CD4-positive, CD25-positive, alpha-beta regulatory T cell (primary cell): ENCODE measurements around the gene ZNF598. TPM values are rescaled to one million over a fixed set of nuclear protein-coding genes. Genes with fewer than 3 reads are reported as not detected.
"Not testable (repeated sequence)": the region's sequence is repeated elsewhere in the genome, so short reads cannot be mapped to it uniquely, and the experiment has no call there.

Source experiments
- ATAC-seq, 2 donors: fragments of 150-1000 bp; cut with Tn5 transposase; one replicate each; pipeline ENCODE4 v1.10.0; 2021; ENCODE audit warnings: low read depth in 2 of 2, moderate number of reproducible peaks in 2 of 2, moderate library complexity in 1 of 2
- DNase-seq, 3 donors: peaks; one replicate each; pipeline versions ENCODE4 v3.0.0 to v3.0.0-alpha.2; 2012 to 2022; ENCODE audit warnings: mixed read lengths in 1 of 3
- H3K27ac ChIP-seq: one replicate; pipeline ENCODE4 v1.7.0; 2013; ENCODE audit warnings: mild to moderate bottlenecking, low read length; ENCODE audit not compliant: insufficient read depth, poor library complexity, severe bottlenecking
- H3K27me3 ChIP-seq: one replicate; pipeline ENCODE4 v1.7.0; 2013; ENCODE audit warnings: low read length; ENCODE audit not compliant: control insufficient read depth, insufficient read depth
- H3K36me3 ChIP-seq: one replicate; pipeline ENCODE4 v1.7.0; 2013; ENCODE audit warnings: mild to moderate bottlenecking, low read length, moderate library complexity; ENCODE audit not compliant: control insufficient read depth, insufficient read depth
- H3K4me1 ChIP-seq: 2 replicates; pipeline ENCODE4 v1.7.0; 2013; ENCODE audit warnings: mild to moderate bottlenecking, low read length; ENCODE audit not compliant: insufficient read depth, control insufficient read depth, poor library complexity, severe bottlenecking
- H3K4me3 ChIP-seq: one replicate; pipeline ENCODE4 v1.7.0; 2013; ENCODE audit warnings: low read depth, mild to moderate bottlenecking, low read length, moderate library complexity
- H3K9me3 ChIP-seq, 2 experiments: 1 replicate in 1 of 2; 2 replicates in 1 of 2; pipeline ENCODE4 v1.7.0; 2013; ENCODE audit warnings: low read length in 2 of 2, mild to moderate bottlenecking in 1 of 2, moderate library complexity in 1 of 2; ENCODE audit not compliant: control insufficient read depth in 2 of 2
- H3K27ac Mint-ChIP-seq, 3 donors: one replicate each; pipeline ENCODE4 v1.8.0; 2020 to 2022; ENCODE audit warnings: mild to moderate bottlenecking in 3 of 3, mixed read lengths in 3 of 3, moderate library complexity in 2 of 3
- H3K27me3 Mint-ChIP-seq: one replicate; pipeline ENCODE4 v1.8.0; 2022; ENCODE audit warnings: mild to moderate bottlenecking, mixed read lengths
- H3K36me3 Mint-ChIP-seq: one replicate; pipeline ENCODE4 v1.8.0; 2020; ENCODE audit warnings: mixed read lengths
- H3K4me1 Mint-ChIP-seq, 4 donors: one replicate each; pipeline ENCODE4 v1.8.0; 2020 to 2022; ENCODE audit warnings: mixed read lengths in 4 of 4, mild to moderate bottlenecking in 1 of 4
- H3K4me3 Mint-ChIP-seq, 4 donors: one replicate each; pipeline ENCODE4 v1.8.0; 2020 to 2022; ENCODE audit warnings: mild to moderate bottlenecking in 4 of 4, mixed read lengths in 4 of 4, moderate library complexity in 3 of 4
- H3K9me3 Mint-ChIP-seq, 7 donors: one replicate each; pipeline ENCODE4 v1.8.0; 2020 to 2022; ENCODE audit warnings: mixed read lengths in 7 of 7, mild to moderate bottlenecking in 3 of 7, moderate library complexity in 2 of 7
- polyA plus RNA-seq, 4 donors: library from polyadenylated mRNA; unstranded; fragments of 300-500 nt; fragmentation: Illumina TruSeq; gene quantifications; one replicate each; pipeline ENCODE4 v1.2.3, GENCODE V29; 2021
- total RNA-seq: library from RNA; stranded (reverse); gene quantifications from one replicate; pipeline ENCODE4 v1.2.3, GENCODE V29; 2022

The ZNF598 gene
- total and polyA plus RNA-seq, 5 donors from 2014 or later: 1.8 to 48.2 (median 3.0) TPM

GRCh38 chr16:1960665-1961630, 48.7 kb downstream of the ZNF598 start:
- ATAC-seq (no peak), DNase-seq (peak in 1 of 3 donors; percentile 32)
- peaks cover 18% of the 10 kb centered on the region for H3K36me3 Mint-ChIP-seq
- H3K27ac Mint-ChIP-seq: peak overlapping the region; percentile 90 to 96 (median 93)
- H3K27me3 Mint-ChIP-seq: peaks cover 6% of the 10 kb centered on the region
- H3K27ac ChIP-seq: peak overlapping the region; percentile 41
- peaks cover 0 to 4% (median 0%) of the 10 kb centered on the region in 7 donors for H3K9me3 Mint-ChIP-seq
- peaks cover 54% of the 10 kb centered on the region for H3K4me1 ChIP-seq
- H3K36me3 ChIP-seq: peaks cover 16% of the 10 kb centered on the region
- peak overlapping the region; percentile 89 to 97 (median 92) for H3K4me3 Mint-ChIP-seq
- H3K4me3 ChIP-seq: peak overlapping the region; percentile 64
- H3K4me1 Mint-ChIP-seq: peaks cover 11 to 53% (median 32%) of the 10 kb centered on the region in 4 donors
- no peaks in the 10 kb centered on the region for H3K9me3 ChIP-seq
- no peaks in the 10 kb centered on the region for H3K27me3 ChIP-seq

GRCh38 chr16:1959269-1960039, 50.2 kb downstream of the ZNF598 start, which contains the start of gene NDUFB10:
TSS of gene NDUFB10 (plus strand) at chr16:1959538. CDS start at chr16:1959625, 87 bp downstream.
- ATAC-seq (peak; percentile 90 to 93), DNase-seq (peak; percentile 85 to 90 (median 89))
- peaks cover 16% of the 10 kb centered on the region for H3K36me3 ChIP-seq
- Mint-ChIP-seq H3K36me3 (peaks cover 18% of the 10 kb centered on the region), H3K4me1 (peaks cover 11 to 47% (median 26%) of the 10 kb centered on the region in 4 donors), H3K4me3 (peak within 1 kb of the TSS; percentile 89 to 97 (median 92)), H3K9me3 (peaks cover 0 to 4% (median 0%) of the 10 kb centered on the region in 7 donors), H3K27ac (peak within 1 kb of the TSS; percentile 90 to 96 (median 93)), H3K27me3 (no peaks in the 10 kb centered on the region)
- H3K9me3 ChIP-seq: no peaks in the 10 kb centered on the region
- H3K27me3 ChIP-seq: no peaks in the 10 kb centered on the region
- H3K27ac ChIP-seq: peak within 1 kb of the TSS; percentile 56
- peaks cover 46% of the 10 kb centered on the region for H3K4me1 ChIP-seq
- H3K4me3 ChIP-seq: peak within 1 kb of the TSS; percentile 64

GRCh38 chr16:1958715-1959268, 50.8 kb downstream of the ZNF598 start:
- ATAC-seq (no peak), DNase-seq (no peak)
- H3K27ac ChIP-seq: peak overlapping the region; percentile 56
- no peaks in the 10 kb centered on the region for H3K9me3 ChIP-seq
- H3K27me3 ChIP-seq: no peaks in the 10 kb centered on the region
- H3K4me1 ChIP-seq: peaks cover 39% of the 10 kb centered on the region
- peak overlapping the region; percentile 41 for H3K4me3 ChIP-seq
- Mint-ChIP-seq H3K4me3 (peak overlapping the region; percentile 89 to 97 (median 90)), H3K9me3 (peaks cover 0 to 4% (median 0%) of the 10 kb centered on the region in 7 donors), H3K4me1 (peaks cover 11 to 42% (median 24%) of the 10 kb centered on the region in 4 donors), H3K27ac (peak overlapping the region in 1 of 3 donors; percentile 20), H3K27me3 (no peaks in the 10 kb centered on the region), H3K36me3 (peaks cover 14% of the 10 kb centered on the region)
- H3K36me3 ChIP-seq: peaks cover 16% of the 10 kb centered on the region

DNA sequence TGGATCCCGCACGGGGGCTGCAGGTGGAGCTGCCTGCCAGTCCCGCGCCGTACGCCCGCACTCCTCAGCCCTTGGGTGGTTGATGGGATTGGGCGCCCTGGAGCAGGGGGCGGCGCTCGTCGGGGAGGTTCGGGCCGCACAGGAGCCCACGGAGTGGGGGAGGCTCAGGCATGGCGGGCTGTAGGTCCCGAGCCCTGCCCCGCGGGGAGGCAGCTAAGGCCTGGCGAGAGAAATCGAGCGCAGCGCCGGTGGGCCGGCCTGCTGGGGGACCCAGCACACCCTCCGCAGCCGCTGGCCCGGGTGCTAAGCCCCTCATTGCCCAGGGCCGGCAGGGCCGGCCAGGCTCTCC, 51.5 kb downstream of the ZNF598 start:
- H3K9me3 Mint-ChIP-seq, H3K36me3 Mint-ChIP-seq, H3K27me3 Mint-ChIP-seq, DNase-seq, H3K4me3 Mint-ChIP-seq, H3K9me3 ChIP-seq, ATAC-seq, H3K4me3 ChIP-seq, H3K27me3 ChIP-seq, H3K27ac Mint-ChIP-seq, H3K27ac ChIP-seq: not testable (repeated sequence)
- H3K4me1 Mint-ChIP-seq: peaks cover 11 to 36% (median 17%) of the 10 kb centered on the region in 4 donors
- Histone ChIP-seq H3K36me3 (peaks cover 16% of the 10 kb centered on the region), H3K4me1 (peaks cover 32% of the 10 kb centered on the region)

- H3K9me3 Mint-ChIP-seq, H3K36me3 Mint-ChIP-seq, H3K4me3 ChIP-seq, H3K27ac ChIP-seq, H3K27me3 Mint-ChIP-seq, DNase-seq, H3K9me3 ChIP-seq, H3K27ac Mint-ChIP-seq, H3K4me3 Mint-ChIP-seq, ATAC-seq, H3K27me3 ChIP-seq: not testable (repeated sequence)
- H3K4me1 Mint-ChIP-seq: peaks cover 11 to 30% (median 14%) of the 10 kb centered on the region in 4 donors
- peaks cover 27% of the 10 kb centered on the region for H3K4me1 ChIP-seq
- peaks cover 13% of the 10 kb centered on the region for H3K36me3 ChIP-seq
Measured at GRCh38 chr16:1957434-1958142, 52.0 kb downstream of the ZNF598 start.

DNA sequence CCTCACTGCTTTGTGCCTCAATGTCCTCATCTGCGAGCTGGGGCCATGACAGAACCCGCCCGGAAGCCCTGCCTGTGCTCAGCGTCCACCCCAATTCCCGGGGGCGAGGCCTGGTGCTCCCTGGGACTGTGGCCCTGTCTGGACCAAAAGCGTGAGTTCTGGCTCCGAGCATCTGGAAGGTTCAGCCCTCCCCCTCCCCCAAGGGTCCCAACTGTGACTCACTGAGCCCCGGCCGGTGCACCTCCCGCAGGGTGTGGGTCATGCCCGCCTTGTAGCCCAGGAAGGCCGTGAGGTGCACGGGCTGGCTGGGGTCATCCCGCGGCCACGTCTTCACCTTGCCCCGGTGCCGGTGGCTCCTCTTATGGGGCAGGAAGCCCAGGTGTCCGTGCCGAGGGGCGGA, 55.9 kb downstream of the ZNF598 start:
- no peak for DNase-seq
- no peak overlapping the region for H3K4me3 Mint-ChIP-seq
- Histone ChIP-seq H3K27me3 (no peaks in the 10 kb centered on the region), H3K4me1 (peaks cover under 1% of the 10 kb centered on the region), H3K9me3 (no peaks in the 10 kb centered on the region), H3K27ac (no peak overlapping the region), H3K36me3 (no peaks in the 10 kb centered on the region), H3K4me3 (no peak overlapping the region)
- no peak overlapping the region for H3K27ac Mint-ChIP-seq
- H3K36me3 Mint-ChIP-seq: no peaks in the 10 kb centered on the region
- H3K4me1 Mint-ChIP-seq: no peaks in the 10 kb centered on the region
- ATAC-seq: no peak
- no peaks in the 10 kb centered on the region for H3K9me3 Mint-ChIP-seq
- H3K27me3 Mint-ChIP-seq: no peaks in the 10 kb centered on the region

DNA sequence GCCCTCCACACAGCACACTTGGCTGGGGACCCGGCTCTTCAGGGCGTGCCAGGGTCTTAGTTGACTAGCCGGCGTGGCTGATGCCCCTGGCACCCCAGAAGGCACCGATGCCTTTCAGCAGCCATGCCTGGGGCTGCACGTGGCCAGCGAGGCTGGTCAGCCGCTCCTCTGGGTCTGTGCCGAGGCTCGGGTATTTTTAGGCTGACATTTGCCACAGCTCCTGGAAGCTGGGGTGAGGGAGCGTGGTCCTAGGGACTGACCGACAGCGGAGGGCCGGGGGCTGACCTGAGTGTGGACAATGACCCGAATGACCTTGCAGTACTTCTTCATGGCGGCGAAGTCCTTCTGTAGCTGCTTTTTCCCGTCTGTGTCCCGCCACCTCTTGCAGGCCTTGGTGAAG, 59.1 kb downstream of the ZNF598 start:
- Mint-ChIP-seq H3K9me3 (no peaks in the 10 kb centered on the region), H3K4me3 (no peak overlapping the region), H3K27me3 (peaks cover 5% of the 10 kb centered on the region), H3K27ac (no peak overlapping the region), H3K4me1 (no peaks in the 10 kb centered on the region), H3K36me3 (no peaks in the 10 kb centered on the region)
- DNase-seq: no peak
- Histone ChIP-seq H3K9me3 (no peaks in the 10 kb centered on the region), H3K27ac (no peak overlapping the region), H3K36me3 (no peaks in the 10 kb centered on the region), H3K4me3 (no peak overlapping the region), H3K27me3 (no peaks in the 10 kb centered on the region), H3K4me1 (no peaks in the 10 kb centered on the region)
- no peak for ATAC-seq
